GM06990 (cell line): Measurements from ENCODE around the gene ZNF536.
"Not testable (repeated sequence)": the region's sequence is repeated elsewhere in the genome, so short reads cannot be mapped to it uniquely, and the experiment has no call there.

ENCODE experiments used
- DNase-seq: peaks from one replicate; pipeline ENCODE4 v3.0.0-alpha.2; 2011; ENCODE audit not compliant: insufficient read length; ENCODE audit errors: extremely low read depth
- H3K27me3 ChIP-seq: replicated peaks from 2 replicates; pipeline ENCODE4 v1.6.0; 2011; ENCODE audit warnings: low read length; ENCODE audit not compliant: control insufficient read depth, insufficient read depth
- H3K36me3 ChIP-seq: 2 replicates; pipeline ENCODE4 v1.5.1; 2011; ENCODE audit warnings: low read length; ENCODE audit not compliant: control insufficient read depth, insufficient read depth
- H3K4me3 ChIP-seq: replicated peaks from 2 replicates; pipeline ENCODE4 v1.5.1; 2011; ENCODE audit warnings: low read depth, mild to moderate bottlenecking, control low read depth, low read length
- TF ChIP-seq, protein P1 (sequence below): IDR thresholded peaks from 2 replicates; pipeline ENCODE4 v1.5.1; 2011; ENCODE audit warnings: low read length, control low read depth, mild to moderate bottlenecking, inconsistent platforms; ENCODE audit not compliant: insufficient read depth, poor library complexity, severe bottlenecking

The ZNF536 gene

DNA sequence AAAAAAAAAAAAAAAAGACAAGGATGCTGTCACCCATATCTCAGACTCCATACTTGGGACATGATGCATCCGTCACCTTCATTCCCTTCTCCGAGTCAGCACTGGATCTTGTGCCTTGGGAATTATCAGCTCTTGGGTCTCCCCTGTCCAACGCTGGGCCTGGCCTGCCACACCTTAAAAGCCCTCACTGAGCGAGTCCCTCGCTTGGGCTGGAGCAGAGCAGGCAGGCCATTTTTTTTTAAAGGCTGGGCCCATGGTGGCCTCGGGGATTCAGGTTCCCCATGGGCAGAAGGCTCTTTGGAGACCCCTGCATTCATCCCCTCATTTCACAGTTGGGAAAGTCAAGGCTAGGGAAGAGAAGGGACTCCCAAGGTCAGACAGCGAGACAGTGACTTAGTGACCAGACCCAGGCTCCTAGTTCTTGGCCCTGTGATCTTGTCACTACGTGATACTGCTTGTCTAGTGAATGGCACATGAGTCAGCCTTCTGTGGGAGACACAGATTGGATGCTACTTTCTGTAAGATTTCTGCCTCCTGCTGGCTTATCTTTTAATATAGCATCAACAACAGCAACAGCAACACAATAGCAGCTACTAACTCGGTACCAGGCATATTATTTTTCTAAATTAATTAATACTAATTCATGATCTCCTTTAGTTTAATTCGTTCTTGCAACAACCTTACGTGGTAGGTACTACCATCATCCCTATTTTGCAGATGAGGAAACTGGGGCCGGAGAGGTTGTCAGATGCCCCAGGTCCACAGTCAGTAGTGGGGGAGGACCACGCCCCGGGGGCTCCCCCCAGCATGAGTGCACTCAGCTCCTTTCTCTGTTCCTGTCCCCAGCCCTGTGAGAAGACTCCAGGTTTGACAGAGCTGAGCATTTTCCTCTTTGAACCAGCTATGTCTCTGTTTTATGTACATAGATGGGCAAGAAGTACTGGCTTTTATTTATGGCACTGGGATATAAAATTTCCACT is 27.4 kb upstream of the ZNF536 start:
- H3K4me3 ChIP-seq: no peak overlapping the region
- no peaks in the 10 kb centered on the region for H3K27me3 ChIP-seq
- TF ChIP-seq, protein P1, sequence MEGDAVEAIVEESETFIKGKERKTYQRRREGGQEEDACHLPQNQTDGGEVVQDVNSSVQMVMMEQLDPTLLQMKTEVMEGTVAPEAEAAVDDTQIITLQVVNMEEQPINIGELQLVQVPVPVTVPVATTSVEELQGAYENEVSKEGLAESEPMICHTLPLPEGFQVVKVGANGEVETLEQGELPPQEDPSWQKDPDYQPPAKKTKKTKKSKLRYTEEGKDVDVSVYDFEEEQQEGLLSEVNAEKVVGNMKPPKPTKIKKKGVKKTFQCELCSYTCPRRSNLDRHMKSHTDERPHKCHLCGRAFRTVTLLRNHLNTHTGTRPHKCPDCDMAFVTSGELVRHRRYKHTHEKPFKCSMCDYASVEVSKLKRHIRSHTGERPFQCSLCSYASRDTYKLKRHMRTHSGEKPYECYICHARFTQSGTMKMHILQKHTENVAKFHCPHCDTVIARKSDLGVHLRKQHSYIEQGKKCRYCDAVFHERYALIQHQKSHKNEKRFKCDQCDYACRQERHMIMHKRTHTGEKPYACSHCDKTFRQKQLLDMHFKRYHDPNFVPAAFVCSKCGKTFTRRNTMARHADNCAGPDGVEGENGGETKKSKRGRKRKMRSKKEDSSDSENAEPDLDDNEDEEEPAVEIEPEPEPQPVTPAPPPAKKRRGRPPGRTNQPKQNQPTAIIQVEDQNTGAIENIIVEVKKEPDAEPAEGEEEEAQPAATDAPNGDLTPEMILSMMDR: no peak
- DNase-seq: no peak
- H3K36me3 ChIP-seq: no peaks in the 10 kb centered on the region

GRCh38 chr19:30345686-30346085 is 26.5 kb upstream of the ZNF536 start:
- TF ChIP-seq, protein P1: no peak
- DNase-seq: no peak
- Histone ChIP-seq H3K36me3 (no peaks in the 10 kb centered on the region), H3K4me3 (no peak overlapping the region), H3K27me3 (no peaks in the 10 kb centered on the region)

DNA sequence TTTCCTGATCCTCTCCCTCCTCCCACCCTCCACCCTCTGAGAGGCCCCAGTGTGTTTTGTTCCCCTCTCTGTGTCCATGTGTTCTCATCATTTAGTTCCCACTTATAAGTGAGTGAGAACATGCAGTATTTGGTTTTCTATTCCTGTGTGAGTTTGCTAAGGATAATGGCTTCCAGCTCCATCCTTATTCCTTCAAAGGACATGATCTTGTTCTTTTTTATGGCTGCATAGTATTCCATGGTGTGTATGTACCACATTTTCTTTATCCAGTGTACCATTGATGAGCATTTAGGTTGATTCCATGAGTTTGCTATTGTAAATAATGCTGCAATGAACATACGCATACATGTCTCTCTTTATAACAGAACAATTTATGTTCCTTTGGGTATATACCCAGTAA is 25.7 kb upstream of the ZNF536 start:
- H3K36me3 ChIP-seq, H3K27me3 ChIP-seq, H3K4me3 ChIP-seq, DNase-seq: not testable (repeated sequence)

- no peak for DNase-seq
- Histone ChIP-seq H3K36me3 (no peaks in the 10 kb centered on the region), H3K4me3 (no peak overlapping the region), H3K27me3 (no peaks in the 10 kb centered on the region)
- TF ChIP-seq, protein P1: no peak
These were observed 23.0 kb upstream of the ZNF536 start for GRCh38 chr19:30349131-30349730.

DNA sequence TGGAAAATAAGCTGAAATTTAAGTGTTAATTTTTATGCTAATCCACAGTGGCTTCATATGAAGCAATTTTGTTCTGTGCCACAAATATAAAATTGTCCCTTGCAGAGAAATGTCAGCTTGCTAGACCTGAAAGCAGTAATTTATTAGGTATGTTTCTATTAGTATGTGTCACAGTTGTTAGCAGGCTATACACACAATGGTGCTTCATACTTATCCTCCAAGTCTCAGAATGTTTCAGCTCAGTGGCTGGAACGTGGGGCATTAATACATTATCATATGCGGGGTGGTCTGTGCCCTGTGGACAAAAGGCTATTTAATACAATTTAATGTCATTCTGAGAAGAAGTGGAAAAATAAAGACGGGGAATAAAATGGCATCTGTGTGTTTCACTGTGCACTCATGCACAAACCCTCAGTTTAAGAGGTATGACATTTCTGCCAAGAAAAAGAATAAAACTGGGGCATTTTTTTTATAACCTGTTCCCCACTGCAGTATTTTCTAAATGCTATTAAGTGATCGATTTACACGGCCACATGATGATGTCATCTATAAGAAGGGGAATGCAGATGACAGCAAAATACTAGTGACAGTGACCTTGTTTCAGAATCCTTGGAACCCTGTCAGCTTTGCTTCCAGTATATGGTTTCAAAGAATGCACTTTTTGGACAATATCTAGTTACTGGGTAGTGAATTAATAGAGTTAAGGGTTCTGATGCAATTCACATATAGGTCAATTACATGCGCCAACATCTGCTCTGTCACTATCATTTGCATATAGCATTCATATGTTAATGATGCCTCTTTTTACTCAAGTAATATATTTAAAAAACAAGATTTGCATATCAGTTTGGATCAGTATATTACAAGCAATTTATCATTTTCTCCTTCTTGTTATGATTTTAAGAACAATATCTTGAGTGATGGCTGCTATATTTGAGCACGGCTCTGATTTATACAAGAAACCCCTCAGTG is 21.2 kb upstream of the ZNF536 start:
- DNase-seq: no peak
- TF ChIP-seq, protein P1: no peak
- no peak overlapping the region for H3K4me3 ChIP-seq
- no peaks in the 10 kb centered on the region for H3K27me3 ChIP-seq
- no peaks in the 10 kb centered on the region for H3K36me3 ChIP-seq
